Stimulated activated naive CD4-positive, alpha-beta T cell (primary cell): ENCODE data around the gene ADGRL3.
"Not testable (repeated sequence)": the region's sequence is repeated elsewhere in the genome, so short reads cannot be mapped to it uniquely, and the experiment has no call there.

ENCODE experiments used
- DNase-seq, 6 experiments: peaks; one replicate each; lab custom pipeline; 2025; lab: John Stamatoyannopoulos, UW

ADGRL3 gene

DNA sequence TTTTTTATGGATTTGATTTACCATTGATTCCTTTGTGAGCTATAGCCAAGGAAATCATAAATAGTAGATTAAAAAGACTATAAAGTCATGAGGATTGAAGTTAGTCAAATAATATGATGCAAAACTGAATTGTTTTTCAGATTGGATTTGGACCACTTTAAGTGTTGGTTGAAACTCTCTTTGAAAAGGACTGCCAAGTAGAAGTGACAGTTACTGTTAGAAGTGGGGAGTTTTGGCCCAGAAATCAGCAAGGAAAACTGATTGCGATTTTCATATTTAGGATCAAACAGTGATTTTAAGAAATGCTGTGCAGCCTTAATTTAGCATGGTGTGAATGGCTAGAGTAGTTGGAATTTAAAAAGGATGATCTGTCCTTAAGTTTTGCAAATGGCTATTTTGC lies 4.9 kb downstream of the ADGRL3 start:
- no peak for DNase-seq

DNA sequence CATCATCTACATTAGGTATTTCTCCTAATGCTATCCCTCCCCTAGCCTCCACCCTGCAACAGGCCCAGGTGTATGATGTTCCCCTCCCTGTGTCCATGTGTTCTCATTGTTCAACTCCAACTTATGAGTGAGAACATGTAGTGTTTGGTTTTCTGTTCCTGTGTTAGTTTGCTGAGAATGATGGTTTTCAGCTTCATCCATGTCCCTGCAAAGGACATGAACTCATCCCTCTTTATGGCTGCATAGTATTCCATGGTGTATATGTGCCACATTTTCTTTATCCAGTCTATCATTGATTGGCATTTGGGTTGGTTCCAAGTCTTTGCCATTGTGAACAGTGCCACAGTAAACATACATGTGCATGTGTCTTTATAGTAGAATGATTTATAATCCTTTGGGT lies 7.0 kb downstream of the ADGRL3 start:
- DNase-seq, result not testable (repeated sequence)

DNA sequence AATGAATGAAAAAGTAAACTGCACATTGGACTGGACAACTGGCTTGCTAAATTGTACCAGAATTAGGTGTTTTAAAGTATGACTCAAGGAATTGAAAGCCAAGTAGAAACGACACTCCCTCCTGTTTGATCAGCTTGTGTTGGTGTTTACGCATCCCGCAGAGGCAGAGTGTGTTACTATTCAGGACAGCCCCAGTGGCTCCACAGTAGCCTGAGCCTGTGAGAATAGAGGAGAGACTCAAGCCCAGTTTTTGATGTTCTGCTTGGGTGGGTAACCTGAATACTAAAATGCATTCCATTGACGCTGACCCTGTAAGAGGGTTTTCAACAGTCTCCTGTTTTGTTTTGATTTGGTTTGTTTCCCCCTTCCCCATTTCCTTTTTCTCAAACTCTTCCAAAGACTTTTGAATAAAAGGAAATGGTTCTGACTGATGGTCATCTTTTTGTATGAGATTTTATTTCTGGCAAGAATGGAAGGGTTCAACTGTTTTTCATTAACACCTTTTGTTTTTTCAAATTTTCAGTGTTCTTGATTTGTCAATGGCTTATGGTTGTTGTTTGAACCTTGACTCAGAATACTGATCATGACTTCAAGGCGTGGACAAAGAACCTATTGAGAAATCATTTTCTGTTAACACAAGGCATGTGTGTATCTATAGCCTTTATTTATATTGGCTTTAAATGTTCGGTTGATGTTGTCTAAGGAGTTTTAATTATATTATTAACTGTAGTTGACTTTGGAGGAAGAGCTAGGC lies 10.2 kb downstream of the ADGRL3 start:
- no peak for DNase-seq

DNA sequence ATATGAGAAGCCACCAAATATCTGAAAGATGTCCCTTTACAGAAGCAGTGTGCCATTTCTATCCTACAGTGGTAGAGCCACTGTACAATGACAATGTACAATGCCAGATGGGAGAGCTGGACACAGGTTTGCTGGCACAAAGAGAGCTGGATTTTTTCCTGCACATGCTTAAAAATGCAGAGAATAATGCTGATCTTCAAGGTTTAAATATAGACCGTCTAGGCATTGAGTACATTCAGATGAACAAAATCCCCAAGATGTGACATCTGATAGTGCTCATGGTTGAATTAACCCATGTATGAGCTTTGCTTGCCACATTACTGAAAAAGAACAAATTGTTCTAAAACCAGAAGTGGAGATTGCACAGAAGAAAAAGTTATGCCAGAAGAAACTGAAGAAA lies 11.7 kb downstream of the ADGRL3 start:
- DNase-seq, result no peak

DNA sequence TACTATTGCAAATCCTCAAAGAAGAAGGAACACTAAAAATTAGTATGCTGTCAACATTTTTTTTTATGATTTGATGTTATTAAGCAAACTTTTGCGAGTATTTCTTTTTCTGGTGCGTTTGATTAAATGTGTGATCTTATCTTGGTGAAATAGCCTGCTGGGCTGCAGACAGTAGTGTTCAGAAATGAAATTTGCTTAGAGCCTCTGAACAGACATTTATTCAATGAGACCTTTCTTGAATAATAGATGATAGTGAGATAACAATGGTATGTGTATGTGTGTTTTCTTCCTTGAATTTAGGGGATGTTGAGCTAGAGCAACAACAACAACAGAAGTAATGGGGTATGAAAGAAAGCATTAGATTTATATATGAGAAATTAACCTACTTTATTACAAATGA lies 12.7 kb downstream of the ADGRL3 start:
- DNase-seq, result no peak

DNA sequence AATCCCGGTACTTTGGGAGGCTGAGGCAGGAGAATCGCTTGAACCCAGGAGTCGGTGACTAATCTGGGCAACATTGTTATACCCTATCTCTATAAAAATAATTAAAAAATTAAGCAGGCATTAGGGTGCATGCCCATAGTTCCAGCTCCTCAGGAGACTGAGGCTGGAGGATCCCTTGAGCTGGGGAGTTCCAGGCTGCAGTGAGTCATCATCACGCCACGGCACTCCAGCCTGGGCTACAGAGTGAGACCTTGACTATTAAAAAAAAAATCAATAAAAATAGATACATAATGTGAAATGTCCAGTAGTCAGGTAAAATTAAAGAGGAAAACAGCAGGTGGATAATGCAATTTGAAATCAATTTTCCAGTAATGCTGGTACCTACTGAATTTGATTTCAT lies 14.6 kb downstream of the ADGRL3 start:
- DNase-seq, result no peak

DNA sequence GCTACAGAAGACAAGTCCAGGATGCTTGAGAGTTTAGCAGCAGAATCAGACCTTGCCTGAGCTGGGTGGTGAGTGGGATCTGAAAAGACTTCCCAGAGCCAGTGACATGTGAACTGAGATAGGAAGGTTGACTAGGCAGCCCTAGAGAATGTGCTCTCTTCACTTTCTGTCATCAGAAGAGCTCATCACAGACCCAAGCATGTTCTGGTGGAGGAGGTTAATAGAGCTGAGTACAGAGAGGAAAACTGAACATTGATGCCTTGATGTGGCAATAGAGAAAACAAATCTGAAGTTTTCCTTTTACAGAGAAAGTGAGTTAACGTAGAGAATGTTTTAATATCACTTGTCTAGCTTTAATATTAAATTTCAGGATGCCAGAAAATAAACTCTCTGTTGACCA lies 17.1 kb downstream of the ADGRL3 start:
- DNase-seq, result no peak

DNA sequence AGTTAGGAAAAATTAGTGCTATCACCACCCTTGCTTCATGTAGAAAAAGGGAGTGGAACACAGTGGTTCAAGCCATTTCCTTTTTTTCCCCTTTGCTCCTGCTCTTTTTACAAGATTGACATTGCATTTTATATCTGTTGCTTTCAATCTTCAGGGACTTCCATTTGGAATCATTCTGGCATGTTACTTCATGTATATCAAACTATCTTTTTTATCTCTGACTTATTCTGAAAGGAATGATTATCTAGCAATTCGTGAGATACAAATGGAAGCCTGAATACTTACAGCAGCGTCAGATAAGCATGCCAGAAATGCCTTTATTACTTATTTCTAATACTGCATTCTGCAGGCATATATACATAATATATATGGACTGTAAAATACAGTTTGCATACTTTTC lies 20.4 kb downstream of the ADGRL3 start:
- no peak for DNase-seq

DNA sequence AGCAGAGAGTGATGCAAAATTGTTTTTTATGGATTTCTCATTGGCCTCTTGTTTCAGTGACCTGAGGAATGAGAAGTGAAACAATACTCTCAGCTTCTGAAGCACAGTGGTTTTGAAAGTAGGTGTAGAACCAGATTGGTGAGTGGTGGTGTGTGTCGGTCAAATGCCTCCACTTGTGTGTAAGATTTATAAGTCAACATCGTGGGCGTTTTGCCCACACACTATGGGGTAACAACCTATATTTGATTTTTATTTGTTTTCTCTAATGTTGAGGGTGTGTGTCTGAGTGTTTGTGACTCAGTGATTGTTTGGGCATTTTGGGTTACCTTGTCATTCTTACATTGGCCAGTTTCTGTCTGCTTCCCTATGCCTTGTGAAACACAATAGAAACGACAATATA lies 23.3 kb downstream of the ADGRL3 start:
- no peak for DNase-seq

DNA sequence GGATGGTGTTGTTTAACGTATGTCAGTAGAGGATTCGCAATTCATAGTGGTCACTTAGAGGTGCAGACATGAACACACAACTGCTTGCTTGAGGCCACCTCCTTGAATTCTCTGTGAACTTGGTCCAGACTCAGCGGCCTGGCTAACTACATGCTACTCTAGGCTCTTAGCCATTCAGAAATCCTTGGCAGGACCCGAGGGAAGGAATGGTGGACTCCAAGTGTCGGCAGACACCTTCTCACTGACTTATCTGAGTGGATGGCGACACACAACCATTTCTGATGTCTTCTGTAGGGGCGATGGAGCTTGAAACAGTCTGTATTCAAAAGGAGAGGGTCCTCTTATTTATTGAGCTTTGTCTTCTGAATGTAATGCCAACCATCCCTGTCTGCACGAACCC lies 24.4 kb downstream of the ADGRL3 start:
- DNase-seq, result no peak

DNA sequence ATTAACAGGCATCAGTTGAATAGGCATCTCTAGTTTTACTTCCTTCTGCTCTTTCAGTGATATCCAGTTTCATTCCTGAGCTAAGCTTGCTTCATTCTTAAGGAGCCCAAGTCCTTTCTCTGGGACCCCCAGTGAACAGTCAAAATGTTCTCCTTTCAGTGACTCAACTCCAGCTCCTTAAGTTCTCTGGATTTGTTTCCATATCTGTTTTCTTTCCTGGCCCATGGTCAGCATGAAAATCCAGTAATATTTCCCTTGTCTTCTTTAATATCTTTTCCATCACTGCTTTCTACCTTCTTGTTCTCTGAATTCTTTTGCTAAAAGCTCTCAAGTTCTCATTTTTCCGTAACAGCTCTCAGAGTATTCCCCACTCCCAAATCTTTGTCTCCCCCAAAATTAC lies 25.5 kb downstream of the ADGRL3 start:
- DNase-seq, result no peak

DNA sequence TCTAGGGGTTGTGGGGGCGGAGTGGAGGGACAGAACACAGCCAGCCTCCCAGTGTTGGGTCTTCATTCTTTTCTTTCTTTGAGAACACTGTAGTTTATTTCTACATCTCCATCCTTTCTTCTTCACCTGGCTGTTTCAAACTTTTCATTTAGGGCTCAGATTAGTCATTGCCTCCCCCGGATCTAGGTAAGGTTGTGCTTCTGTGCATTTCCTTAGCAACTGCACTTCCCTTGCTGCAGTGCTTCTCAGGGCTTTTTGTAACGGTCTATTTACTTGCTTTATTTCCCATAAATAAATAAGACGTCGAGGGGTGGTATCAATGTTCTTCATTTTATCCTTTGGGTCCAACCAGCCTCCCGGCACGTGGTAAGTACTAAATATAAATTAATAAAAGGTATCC lies 31.3 kb downstream of the ADGRL3 start:
- no peak for DNase-seq

DNA sequence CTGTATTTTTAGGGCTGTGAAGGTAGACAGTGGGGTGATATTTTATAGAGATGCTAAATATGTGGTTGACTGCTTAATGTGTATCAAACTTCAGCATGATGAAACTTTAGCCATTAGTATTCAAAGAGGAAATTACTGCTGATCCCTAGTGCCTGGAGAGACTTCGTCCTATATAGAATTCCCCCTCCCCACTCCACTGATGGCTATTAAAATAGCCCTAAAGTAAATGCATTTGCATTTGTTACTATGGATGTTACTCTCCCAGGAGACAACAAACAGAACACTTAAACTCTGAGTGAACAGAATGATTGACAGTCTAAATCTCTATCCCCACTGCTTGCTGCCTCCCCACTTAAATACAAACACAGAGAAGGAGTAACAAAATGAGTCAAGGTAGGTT lies 39.1 kb downstream of the ADGRL3 start:
- no peak for DNase-seq

DNA sequence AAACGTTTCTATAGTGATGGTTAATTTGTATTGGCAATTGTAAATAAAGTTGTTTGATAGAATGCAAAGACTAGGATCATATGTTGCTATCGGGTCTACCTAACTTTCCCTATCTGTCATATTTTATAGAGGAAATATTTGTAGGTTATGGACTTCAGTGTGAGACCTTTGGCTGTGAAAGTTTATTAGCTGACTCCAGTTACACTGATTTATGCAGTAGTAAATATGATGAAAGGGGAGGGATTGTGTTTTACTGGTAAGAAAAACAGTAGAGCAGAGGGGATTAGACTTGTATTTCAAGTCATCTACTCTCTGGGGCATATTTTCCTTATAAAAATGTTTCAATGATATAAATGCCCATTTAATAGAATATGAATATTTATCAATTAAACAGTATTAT lies 43.8 kb downstream of the ADGRL3 start:
- no peak for DNase-seq

DNA sequence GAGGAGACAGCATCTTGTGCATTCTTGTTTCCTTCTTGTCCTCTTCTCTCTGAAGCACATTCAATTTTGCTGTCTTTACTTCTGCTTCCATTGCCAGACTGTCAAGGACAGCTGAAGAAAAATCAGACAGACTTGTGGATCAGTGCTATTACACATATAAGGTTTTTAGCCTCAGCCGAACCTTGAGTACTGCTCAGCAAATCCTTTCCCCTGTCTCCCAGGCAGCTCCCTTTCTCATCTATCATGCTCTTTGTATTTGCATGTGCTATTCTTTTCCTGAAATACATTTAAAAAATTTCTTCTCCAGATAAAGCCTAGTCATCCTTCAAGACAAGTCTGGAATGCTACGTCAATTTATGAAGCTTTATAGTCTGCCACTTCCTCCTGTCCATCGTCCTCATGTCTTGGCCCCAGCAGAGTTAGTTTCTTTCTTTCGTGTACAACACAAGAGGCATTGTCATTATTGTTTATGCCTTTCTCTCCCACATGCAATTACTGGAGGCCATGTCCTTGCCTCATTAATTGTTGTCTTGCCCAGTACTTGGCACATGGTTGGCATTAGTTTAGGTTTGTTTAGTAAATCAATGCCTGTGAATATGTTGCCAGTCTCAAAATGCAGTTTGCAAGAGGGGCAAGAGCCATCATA lies 45.1 kb downstream of the ADGRL3 start:
- no peak for DNase-seq

DNA sequence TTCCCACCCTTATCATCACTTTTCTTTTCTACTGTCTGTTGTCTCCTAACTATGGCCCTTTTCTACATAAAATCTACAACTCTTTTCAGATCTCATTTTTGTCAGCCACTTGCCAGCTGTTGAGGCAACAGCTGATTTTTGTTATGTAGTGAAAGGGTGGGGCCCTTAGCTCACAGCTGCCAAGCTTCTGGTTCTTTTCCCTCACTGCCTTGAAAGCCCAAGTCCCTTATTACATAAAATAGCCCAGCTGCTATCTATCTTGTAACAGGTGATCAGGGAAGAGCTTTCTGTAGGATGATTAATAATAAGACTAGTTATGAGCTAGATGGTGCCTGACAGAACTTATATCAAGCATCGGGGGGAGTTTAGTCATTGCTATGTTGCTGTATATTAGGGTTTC lies 45.9 kb downstream of the ADGRL3 start:
- no peak for DNase-seq

DNA sequence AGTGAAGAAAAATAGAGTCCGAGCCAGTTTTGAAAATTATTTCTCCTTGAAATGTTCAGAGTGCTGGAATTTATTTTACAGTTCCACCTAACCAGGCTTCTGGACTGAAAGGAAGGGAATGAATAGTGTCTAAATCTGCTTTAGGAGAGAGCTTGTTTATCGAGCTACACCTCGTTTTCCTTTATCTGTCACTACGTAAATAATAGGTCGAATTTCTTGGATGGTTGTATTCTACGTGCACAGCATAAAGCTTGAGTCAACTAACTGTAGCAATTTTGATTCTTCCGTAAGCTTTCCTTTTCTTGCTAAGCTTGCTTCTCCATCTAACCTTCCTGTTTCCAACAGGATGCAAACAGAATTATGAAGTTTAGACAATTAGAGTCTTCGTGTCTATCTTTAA lies 48.6 kb downstream of the ADGRL3 start:
- no peak for DNase-seq

DNA sequence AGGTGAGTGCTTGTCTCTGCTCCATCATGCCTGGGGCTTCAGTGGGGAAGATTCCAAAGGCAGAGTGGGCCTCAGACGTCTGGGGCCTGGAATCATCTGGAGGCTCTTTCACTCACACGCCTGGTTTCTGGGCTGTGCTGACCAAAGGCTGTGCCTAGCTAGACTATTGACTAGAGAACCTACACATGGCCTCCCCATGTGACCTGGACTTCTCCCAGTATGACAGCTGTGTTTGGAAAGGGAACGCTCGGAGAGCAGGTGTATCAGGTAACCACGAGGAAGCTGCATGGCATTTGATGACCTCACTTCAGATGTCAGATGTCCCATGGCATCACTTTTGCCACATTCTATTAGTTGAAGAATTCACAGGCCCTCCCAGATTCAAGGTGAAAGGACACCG lies 51.0 kb downstream of the ADGRL3 start:
- no peak for DNase-seq

DNA sequence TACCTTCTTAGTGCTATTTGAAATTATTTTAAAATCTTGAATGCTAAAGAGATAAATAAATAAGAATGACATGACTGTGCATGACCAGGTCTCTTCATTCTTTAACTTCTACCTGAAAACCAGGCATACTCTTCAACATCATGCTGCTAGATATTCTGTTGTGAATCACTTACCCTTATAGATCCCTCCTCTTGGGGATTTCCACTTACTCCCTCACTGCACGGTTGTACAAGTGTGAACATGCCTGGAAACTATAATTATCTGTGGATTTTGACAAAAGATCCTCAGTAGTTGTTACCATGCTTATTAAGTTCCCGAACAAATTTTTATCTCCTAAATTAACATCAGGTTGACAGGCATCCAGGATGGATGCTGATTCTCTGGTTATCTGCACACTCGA lies 54.3 kb downstream of the ADGRL3 start:
- DNase-seq, result no peak

DNA sequence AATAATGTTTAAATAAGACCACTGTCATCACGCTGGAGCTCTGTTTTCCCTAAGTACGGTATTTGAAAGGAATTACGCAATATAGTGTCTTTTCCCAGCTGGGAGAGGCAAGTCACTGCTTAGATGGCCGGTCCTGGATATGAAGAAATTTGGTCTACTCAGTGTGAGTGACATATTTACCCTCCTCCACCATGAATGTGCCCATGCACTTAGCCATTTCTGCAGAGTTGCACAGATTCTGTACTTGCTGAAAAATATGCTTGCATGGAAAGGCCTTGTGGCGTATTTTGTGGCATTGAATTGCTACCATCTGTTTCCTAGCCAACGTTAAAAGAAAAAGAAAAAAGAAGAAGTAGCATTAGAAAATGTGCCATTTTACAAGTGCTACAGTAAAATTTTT lies 73.1 kb downstream of the ADGRL3 start:
- no peak for DNase-seq

DNA sequence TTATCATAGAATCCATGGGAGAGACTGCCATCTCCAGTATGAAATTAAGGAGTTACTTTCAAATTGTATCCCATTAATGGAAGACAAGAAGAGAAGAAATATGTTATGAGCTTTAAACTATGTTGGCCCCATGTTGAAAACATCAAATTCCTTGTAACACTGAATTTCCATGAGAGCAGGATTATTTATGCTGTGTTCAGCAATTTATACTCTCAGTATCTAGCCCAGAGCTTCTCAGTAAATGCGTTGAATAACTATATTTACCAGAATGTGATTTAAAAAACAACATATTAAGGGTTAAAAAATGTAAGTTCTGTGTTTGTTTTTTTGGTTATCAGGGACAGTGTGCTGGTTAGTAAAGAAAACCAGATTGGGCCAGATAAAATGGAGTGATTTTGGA lies 74.2 kb downstream of the ADGRL3 start:
- DNase-seq, result no peak

DNA sequence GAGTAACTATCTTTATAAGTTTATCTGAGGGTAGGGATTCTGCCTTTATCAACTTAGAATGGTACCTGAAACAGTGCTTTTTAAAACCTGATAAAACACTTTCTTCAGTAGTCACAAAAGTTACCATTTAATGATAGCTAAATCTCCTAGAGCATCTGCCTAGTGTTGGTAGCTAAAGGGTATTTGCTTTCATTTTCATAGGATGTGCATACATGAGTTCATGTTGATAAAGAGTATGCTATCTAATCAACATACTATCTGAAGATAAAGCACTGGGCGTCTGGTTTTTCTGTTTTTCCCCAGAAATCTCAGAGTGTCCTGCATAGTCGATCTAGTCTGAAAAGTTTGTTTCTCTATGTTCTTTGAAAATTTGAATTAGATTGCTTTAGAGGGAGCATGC lies 75.1 kb downstream of the ADGRL3 start:
- DNase-seq, result no peak

DNA sequence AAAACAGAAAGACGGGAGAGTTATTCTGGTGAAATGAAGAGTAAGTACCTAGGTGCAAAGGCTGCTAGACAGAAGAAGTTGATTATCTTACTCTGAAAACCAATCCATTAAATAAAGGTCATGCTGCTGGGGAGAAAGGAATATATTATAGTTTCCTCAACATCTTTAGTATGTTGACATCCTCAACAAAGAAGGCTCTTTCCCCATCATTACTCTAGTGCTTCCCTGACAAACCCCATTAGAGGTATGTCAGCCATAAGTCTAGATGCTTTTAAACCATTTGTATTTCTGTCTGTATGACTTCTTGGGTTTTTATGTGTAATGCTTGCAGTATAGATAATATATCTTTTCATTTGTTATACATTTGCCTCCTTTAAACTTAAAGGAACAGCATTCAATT lies 75.9 kb downstream of the ADGRL3 start:
- DNase-seq, result no peak
